ENCODE results near the gene TRIM40. TPM values are rescaled to one million over a fixed set of nuclear protein-coding genes. Genes with fewer than 3 reads are reported as not detected.
A peak's percentile ranks its signal among the peaks of the same experiment; 100 is the strongest.

TRIM40 gene
- total and polyA plus RNA-seq, 2 experiments from 2014 or later, result 0.34 to 1.0 TPM

DNA sequence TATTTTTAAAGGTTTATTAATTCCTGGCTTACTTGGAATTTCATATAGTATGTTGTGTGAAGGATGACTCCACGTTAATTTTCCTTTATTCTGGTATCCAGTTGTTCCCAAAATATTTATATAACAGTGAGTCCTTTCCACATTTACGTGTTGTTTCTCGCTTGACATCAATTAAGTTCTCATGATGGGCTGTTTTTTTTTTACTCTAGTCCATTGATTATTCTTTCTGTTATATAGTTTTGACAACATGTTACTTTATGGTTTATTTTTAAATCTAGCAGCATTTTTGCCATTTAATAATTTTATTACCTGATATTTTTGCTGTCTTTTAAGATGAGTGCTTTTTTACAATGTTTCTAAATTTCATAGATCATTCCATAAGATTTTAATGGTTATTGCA, 6.7 kb downstream of the TRIM40 start:
- H3K36me3 ChIP-seq (replicated peaks; ENCODE audit: insufficient read depth, low read depth), result no peaks in the 10 kb centered on the region
- H3K4me2 ChIP-seq, result no peak overlapping the region
- TF ChIP-seq, protein P1, sequence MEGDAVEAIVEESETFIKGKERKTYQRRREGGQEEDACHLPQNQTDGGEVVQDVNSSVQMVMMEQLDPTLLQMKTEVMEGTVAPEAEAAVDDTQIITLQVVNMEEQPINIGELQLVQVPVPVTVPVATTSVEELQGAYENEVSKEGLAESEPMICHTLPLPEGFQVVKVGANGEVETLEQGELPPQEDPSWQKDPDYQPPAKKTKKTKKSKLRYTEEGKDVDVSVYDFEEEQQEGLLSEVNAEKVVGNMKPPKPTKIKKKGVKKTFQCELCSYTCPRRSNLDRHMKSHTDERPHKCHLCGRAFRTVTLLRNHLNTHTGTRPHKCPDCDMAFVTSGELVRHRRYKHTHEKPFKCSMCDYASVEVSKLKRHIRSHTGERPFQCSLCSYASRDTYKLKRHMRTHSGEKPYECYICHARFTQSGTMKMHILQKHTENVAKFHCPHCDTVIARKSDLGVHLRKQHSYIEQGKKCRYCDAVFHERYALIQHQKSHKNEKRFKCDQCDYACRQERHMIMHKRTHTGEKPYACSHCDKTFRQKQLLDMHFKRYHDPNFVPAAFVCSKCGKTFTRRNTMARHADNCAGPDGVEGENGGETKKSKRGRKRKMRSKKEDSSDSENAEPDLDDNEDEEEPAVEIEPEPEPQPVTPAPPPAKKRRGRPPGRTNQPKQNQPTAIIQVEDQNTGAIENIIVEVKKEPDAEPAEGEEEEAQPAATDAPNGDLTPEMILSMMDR (IDR thresholded peaks at IDR 0.05; ENCODE audit: poor library complexity), result no peak
- no peak for TF ChIP-seq EZH2phosphoT487 (IDR thresholded peaks at IDR 0.05; ENCODE audit: low read depth, severe bottlenecking, unreplicated experiment)
- TF ChIP-seq EZH2 (IDR thresholded peaks at IDR 0.05; ENCODE audit: borderline replicate concordance), result no peak
- H3K4me1 ChIP-seq (ENCODE audit: insufficient read depth), result no peaks in the 10 kb centered on the region
- no peak overlapping the region for H2AFZ ChIP-seq
- H3K9me2 ChIP-seq (replicated peaks; ENCODE audit: insufficient read depth), result no peaks in the 10 kb centered on the region
- 75% methylated on average over 3 of the region's 3 CpGs for WGBS (ENCODE audit: low lambda C conversion rate, missing lambda C conversion rate)
- no peaks in the 10 kb centered on the region for H4K20me1 ChIP-seq (ENCODE audit: insufficient read depth, poor library complexity, severe bottlenecking)
- no peak overlapping the region for H3K4me3 ChIP-seq
- no peak overlapping the region for H3K27ac ChIP-seq
- DNase-seq (ENCODE audit: low spot score), result no peak
- H3K79me2 ChIP-seq, result no peaks in the 10 kb centered on the region
- H3K27me3 ChIP-seq, result no peaks in the 10 kb centered on the region
- H3K9me3 ChIP-seq (ENCODE audit: low read depth), result no peaks in the 10 kb centered on the region

DNA sequence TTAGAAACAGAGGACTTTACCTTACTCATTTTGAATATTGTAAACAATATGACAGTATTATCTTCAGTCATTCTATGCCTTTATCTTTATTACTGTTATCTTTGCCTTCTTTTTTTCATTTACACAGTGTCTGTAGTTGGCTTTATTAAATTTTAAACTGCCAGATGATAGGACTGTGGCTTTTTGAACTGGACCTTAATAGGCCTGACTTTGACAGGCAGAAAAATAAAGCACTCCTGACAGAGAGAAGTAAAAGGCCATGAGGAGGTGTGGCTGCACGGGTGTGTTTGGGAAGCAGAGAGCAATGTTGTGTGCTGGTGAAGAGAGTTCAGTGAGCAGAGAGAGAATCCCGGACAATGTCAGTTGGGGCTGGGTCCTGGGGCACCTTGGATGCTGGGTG, 7.8 kb downstream of the TRIM40 start:
- Histone ChIP-seq H3K4me2 (peak overlapping the region; percentile 16), H3K4me1 (ENCODE audit: insufficient read depth) (no peaks in the 10 kb centered on the region), H3K36me3 (replicated peaks; ENCODE audit: insufficient read depth, low read depth) (no peaks in the 10 kb centered on the region), H3K79me2 (no peaks in the 10 kb centered on the region), H3K27me3 (no peaks in the 10 kb centered on the region), H3K9me3 (ENCODE audit: low read depth) (no peaks in the 10 kb centered on the region), H2AFZ (no peak overlapping the region), H4K20me1 (ENCODE audit: insufficient read depth, poor library complexity, severe bottlenecking) (no peaks in the 10 kb centered on the region), H3K9me2 (replicated peaks; ENCODE audit: insufficient read depth) (no peaks in the 10 kb centered on the region), H3K27ac (peak overlapping the region; percentile 20), H3K4me3 (no peak overlapping the region)
- DNase-seq (ENCODE audit: low spot score), result no peak
- 40% methylated on average over 2 of the region's 2 CpGs for WGBS (ENCODE audit: low lambda C conversion rate, missing lambda C conversion rate)
- TF ChIP-seq, protein P1 (IDR thresholded peaks at IDR 0.05; ENCODE audit: poor library complexity), result no peak
- TF ChIP-seq EZH2 (IDR thresholded peaks at IDR 0.05; ENCODE audit: borderline replicate concordance) (no peak), EZH2phosphoT487 (IDR thresholded peaks at IDR 0.05; ENCODE audit: low read depth, severe bottlenecking, unreplicated experiment) (no peak)

DNA sequence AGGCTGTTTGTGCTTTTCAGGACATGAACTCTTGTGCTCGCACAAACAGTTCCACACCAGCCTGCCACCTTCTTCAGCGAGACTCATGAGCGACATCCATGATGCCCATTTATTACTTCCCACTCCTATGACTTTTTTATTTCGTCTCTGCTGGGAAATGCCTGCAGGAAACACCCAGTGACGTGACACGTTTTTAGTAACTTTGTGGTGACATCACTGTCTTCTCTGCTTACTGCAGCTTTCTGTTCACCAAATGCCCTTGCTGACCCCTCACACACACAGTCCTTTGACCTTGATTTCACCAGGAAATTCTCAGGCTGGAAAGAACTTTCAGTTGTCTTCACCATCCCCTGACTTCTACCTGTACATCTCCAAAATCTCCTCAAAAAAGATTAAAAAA, 8.9 kb downstream of the TRIM40 start:
- no peak for DNase-seq (ENCODE audit: low spot score)
- Histone ChIP-seq H3K36me3 (replicated peaks; ENCODE audit: insufficient read depth, low read depth) (no peaks in the 10 kb centered on the region), H4K20me1 (ENCODE audit: insufficient read depth, poor library complexity, severe bottlenecking) (no peaks in the 10 kb centered on the region), H3K9me3 (ENCODE audit: low read depth) (no peaks in the 10 kb centered on the region), H3K27me3 (no peaks in the 10 kb centered on the region), H3K27ac (no peak overlapping the region), H3K79me2 (no peaks in the 10 kb centered on the region), H3K4me1 (ENCODE audit: insufficient read depth) (no peaks in the 10 kb centered on the region), H2AFZ (no peak overlapping the region), H3K9me2 (replicated peaks; ENCODE audit: insufficient read depth) (no peaks in the 10 kb centered on the region), H3K4me2 (no peak overlapping the region), H3K4me3 (no peak overlapping the region)
- TF ChIP-seq EZH2phosphoT487 (IDR thresholded peaks at IDR 0.05; ENCODE audit: low read depth, severe bottlenecking, unreplicated experiment) (no peak), EZH2 (IDR thresholded peaks at IDR 0.05; ENCODE audit: borderline replicate concordance) (no peak)
- TF ChIP-seq, protein P1 (IDR thresholded peaks at IDR 0.05; ENCODE audit: poor library complexity), result no peak
- WGBS (ENCODE audit: low lambda C conversion rate, missing lambda C conversion rate), result 79% methylated on average over 6 of the region's 6 CpGs

DNA sequence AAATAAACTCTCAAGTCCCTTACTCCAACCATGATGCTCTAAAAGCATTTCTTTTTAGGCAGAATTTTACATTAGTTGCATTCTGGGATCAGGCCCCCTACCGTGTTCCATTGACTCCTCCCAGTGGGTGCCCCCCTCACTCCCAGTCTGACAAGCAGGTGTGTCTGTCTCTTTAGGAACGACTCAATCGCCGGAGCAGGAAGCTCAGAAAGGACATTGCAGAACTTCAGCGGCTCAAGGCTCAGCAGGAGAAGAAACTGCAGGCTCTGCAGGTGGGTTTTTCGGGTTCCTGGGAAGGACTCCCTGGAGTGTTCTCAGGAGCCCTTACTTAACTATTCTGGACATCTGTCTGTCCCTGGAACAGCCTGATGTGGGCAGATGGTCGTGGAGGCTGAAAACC, 9.9 kb downstream of the TRIM40 start:
- no peak overlapping the region for H2AFZ ChIP-seq
- DNase-seq (ENCODE audit: low spot score), result no peak
- no peaks in the 10 kb centered on the region for H3K36me3 ChIP-seq (replicated peaks; ENCODE audit: insufficient read depth, low read depth)
- 59% methylated on average over 7 of the region's 7 CpGs for WGBS (ENCODE audit: low lambda C conversion rate, missing lambda C conversion rate)
- no peaks in the 10 kb centered on the region for H3K9me3 ChIP-seq (ENCODE audit: low read depth)
- H3K27me3 ChIP-seq, result no peaks in the 10 kb centered on the region
- no peaks in the 10 kb centered on the region for H3K4me1 ChIP-seq (ENCODE audit: insufficient read depth)
- H3K27ac ChIP-seq, result no peak overlapping the region
- TF ChIP-seq, protein P1 (IDR thresholded peaks at IDR 0.05; ENCODE audit: poor library complexity), result no peak
- no peak for TF ChIP-seq EZH2 (IDR thresholded peaks at IDR 0.05; ENCODE audit: borderline replicate concordance)
- TF ChIP-seq EZH2phosphoT487 (IDR thresholded peaks at IDR 0.05; ENCODE audit: low read depth, severe bottlenecking, unreplicated experiment), result no peak
- no peak overlapping the region for H3K4me3 ChIP-seq
- no peak overlapping the region for H3K4me2 ChIP-seq
- no peaks in the 10 kb centered on the region for H3K79me2 ChIP-seq
- H4K20me1 ChIP-seq (ENCODE audit: insufficient read depth, poor library complexity, severe bottlenecking), result no peaks in the 10 kb centered on the region
- H3K9me2 ChIP-seq (replicated peaks; ENCODE audit: insufficient read depth), result no peaks in the 10 kb centered on the region
